Epithelial cell of esophagus (primary cell): Measurements from ENCODE around the gene LMO1.

Experiments used
- DNase-seq: peaks from one replicate; pipeline ENCODE4 v3.0.0; 2010; ENCODE audit warnings: low read depth
- H3K4me3 ChIP-seq: 2 replicates; pipeline ENCODE4 v1.5.1; 2011; ENCODE audit warnings: mild to moderate bottlenecking, low read length, control low read depth
- CTCF ChIP-seq: IDR thresholded peaks from 2 replicates; pipeline ENCODE4 v1.5.1; 2011; ENCODE audit warnings: low read depth, mild to moderate bottlenecking, low read length, control low read depth, inconsistent platforms; ENCODE audit not compliant: insufficient read depth; ENCODE audit errors: missing control alignments

The LMO1 gene

DNA sequence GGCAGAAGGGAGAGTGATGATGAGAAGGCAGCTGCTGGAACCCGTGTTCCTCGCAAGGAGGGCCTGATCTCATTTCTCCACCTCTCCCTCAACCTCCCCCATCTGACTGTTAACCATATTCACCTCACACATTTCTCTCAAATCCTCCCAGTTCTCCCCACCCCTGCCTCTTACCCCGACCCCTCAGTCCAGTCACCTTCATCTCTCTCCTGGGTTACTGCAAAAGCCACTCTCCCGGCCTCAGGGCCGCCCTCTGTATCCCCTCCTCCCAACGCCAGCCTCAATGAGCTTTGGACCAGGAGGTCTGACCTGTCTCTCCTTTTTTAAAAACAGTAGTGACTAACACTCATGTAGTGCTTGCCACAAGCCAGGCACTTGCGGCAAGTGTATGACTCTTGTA is 29.5 kb upstream of the LMO1 start:
- TF ChIP-seq CTCF: no peak
- no peak overlapping the region for H3K4me3 ChIP-seq
- no peak for DNase-seq

DNA sequence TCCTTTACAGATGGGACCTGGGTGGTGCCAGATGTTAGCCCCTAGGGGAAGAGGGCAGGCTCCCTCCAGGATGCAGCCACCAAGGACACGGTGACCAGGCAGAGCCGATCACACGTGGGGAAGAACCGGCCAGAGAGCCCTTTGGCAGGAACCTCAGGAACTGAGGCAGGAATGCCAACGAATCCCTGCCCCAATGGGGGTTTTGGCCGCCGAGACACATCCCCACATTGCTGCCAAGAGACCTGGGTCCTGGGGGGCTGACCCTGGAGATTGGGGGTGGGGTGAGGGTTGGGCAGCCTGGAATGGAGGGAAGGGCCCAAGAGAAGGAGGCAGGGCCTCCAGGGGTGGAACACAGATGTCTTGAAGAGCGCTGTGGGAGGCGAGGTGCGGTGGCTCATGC is 28.7 kb upstream of the LMO1 start:
- no peak overlapping the region for H3K4me3 ChIP-seq
- TF ChIP-seq CTCF: no peak

DNA sequence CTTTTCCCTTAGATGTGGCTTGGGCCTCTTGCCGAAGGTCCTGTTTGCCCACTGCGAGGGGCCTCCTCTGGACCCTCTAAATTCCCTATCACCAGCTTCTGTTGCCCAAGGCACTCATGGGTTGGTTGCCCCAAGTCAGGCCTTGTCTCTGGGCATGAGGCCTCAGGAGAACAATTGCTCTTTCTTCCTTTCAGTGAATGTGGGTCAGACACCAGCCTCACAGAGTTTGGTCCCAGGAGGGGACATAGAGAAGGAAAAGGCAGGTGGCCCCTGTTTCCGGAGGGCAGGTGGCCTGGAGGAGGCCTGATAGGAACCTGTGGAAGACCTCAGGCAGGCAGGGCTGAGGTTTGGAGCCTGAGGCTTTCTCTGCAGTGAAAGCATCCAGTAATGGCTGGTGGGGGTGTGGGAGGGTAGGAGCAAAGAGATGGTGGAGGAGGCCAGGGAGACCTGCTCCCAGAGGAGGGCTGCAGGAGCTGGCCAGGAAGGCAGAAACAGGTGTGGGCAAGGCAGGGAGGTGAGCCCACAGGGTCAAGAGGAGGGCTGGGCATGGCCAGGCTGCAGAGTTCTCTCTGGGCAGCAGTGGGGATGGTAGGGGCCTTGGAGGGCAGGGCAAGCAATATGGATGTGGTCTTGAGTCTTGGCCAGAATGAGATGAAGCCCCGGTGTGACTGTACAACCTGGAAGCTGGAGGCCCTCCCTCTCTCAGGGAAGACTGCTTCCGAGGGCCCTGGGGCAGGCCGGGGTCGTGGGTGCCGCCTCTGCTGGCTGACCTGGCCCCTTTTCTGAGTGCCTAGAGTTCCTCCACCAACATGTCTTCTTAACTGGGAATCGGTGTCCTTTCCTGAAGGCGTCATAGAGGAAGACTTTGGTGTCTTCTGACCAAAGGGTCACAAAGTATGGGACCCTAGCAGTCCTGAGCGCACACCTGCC is 28.0 kb upstream of the LMO1 start:
- no peak overlapping the region for H3K4me3 ChIP-seq
- no peak for DNase-seq
- no peak for TF ChIP-seq CTCF

More for the DNA sequence above, 28.7 kb upstream of the LMO1 start:
- DNase-seq: no peak

- no peak for TF ChIP-seq CTCF
- H3K4me3 ChIP-seq: no peak overlapping the region
- no peak for DNase-seq
Measured at GRCh38 chr11:8290081-8290810, 26.6 kb upstream of the LMO1 start.

DNA sequence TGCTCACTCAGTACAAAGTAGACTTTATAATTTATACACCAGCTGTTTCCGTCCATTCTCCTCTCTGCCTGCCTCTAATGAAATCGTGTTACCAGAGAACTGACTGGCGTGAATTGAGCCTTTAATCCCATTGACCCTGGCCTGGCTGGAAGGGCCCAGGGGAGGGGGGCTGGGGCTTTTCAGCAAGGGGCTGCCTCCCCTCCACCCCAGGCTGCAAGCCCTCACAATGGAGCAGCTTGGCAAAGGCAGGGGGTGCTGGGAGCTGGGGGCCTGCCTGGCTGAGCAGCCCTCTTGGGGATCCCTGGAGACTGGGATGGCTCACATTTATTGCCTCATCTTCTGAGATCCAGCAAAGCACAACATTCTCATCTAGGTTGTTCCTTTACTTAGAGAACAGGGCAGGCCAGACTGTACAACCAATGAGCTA is 25.8 kb upstream of the LMO1 start:
- TF ChIP-seq CTCF: no peak
- no peak overlapping the region for H3K4me3 ChIP-seq
- no peak for DNase-seq

GRCh38 chr11:8288824-8289491 is 25.3 kb upstream of the LMO1 start:
- H3K4me3 ChIP-seq: no peak overlapping the region
- no peak for TF ChIP-seq CTCF
- DNase-seq: no peak
